Gastroesophageal sphincter (tissue), 3 donors: ENCODE results near the gene CNTNAP2.

Source experiments
- EP300 ChIP-seq: sonication (generic); formaldehyde crosslinking; IDR thresholded peaks from one replicate; pipeline ENCODE4 v1.6.1; 2017; ENCODE audit warnings: antibody characterized with exemption, mild to moderate bottlenecking
- POLR2A ChIP-seq, 2 donors: fragments of 450-650 bp; IDR thresholded peaks; one replicate each; pipeline ENCODE4 v1.6.1; 2017; ENCODE audit warnings: antibody characterized with exemption in 2 of 2, mild to moderate bottlenecking in 2 of 2, moderate library complexity in 1 of 2
- POLR2AphosphoS5 ChIP-seq: sonication (generic); formaldehyde crosslinking; IDR thresholded peaks from one replicate; pipeline ENCODE4 v1.6.1; 2017; ENCODE audit warnings: antibody characterized with exemption
- TF ChIP-seq, protein P1 (sequence below), 4 experiments: fragments of 200-600 bp in 2 of 4; fragments of 450-650 bp in 2 of 4; sonication (generic) in 1 of 4; IDR thresholded peaks; one replicate each; pipeline ENCODE4 v1.5.1; 2017 to 2019; ENCODE audit warnings: antibody characterized with exemption in 4 of 4, mild to moderate bottlenecking in 2 of 4, moderate library complexity in 2 of 4

DNA sequence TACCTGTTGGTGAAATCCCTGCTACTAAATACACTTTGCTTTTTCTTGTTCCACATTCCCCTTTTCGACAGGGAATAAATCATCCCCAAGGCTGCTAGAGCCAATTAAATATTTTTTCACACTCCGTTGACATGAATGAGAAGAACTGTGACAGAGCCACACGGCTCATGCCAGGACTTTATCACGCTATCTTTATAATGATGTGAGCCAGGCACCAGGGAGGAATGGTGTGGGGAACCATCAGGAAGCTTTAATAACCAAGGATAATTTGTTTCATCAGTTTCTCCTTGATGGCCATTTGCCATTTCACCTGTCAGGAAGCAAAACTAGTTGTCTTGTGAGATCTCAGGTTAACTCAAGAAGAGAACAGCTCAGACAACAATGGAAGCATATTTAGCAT lies 2280.9 kb downstream of the CNTNAP2 start:
- TF ChIP-seq EP300 = no peak
- TF ChIP-seq, protein P1, sequence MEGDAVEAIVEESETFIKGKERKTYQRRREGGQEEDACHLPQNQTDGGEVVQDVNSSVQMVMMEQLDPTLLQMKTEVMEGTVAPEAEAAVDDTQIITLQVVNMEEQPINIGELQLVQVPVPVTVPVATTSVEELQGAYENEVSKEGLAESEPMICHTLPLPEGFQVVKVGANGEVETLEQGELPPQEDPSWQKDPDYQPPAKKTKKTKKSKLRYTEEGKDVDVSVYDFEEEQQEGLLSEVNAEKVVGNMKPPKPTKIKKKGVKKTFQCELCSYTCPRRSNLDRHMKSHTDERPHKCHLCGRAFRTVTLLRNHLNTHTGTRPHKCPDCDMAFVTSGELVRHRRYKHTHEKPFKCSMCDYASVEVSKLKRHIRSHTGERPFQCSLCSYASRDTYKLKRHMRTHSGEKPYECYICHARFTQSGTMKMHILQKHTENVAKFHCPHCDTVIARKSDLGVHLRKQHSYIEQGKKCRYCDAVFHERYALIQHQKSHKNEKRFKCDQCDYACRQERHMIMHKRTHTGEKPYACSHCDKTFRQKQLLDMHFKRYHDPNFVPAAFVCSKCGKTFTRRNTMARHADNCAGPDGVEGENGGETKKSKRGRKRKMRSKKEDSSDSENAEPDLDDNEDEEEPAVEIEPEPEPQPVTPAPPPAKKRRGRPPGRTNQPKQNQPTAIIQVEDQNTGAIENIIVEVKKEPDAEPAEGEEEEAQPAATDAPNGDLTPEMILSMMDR (IDR thresholded peaks at IDR 0.05) = no peak
- no peak for TF ChIP-seq POLR2A (IDR thresholded peaks at IDR 0.05)
- TF ChIP-seq POLR2AphosphoS5 = no peak
